Neural crest cell (in vitro differentiated cells): ENCODE results near the gene SORBS1. TPM values are rescaled to one million over a fixed set of nuclear protein-coding genes. Genes with fewer than 3 reads are reported as not detected.

Source experiments
- DNase-seq: peaks from one replicate; pipeline ENCODE4 v3.0.0; 2021; ENCODE audit warnings: low read depth, mixed read lengths, low spot score
- H3K27ac Mint-ChIP-seq: one replicate; pipeline ENCODE4 v1.8.0; 2021; ENCODE audit warnings: mild to moderate bottlenecking, mixed read lengths; ENCODE audit not compliant: unreplicated experiment
- H3K27me3 Mint-ChIP-seq: 2 replicates; pipeline ENCODE4 v1.8.0; 2021; ENCODE audit warnings: low read depth, mild to moderate bottlenecking, mixed read lengths
- H3K36me3 Mint-ChIP-seq: 2 replicates; pipeline ENCODE4 v1.8.0; 2021; ENCODE audit warnings: low read depth, mild to moderate bottlenecking, mixed read lengths
- H3K4me1 Mint-ChIP-seq: 2 replicates; pipeline ENCODE4 v1.8.0; 2021; ENCODE audit warnings: mixed read lengths
- H3K4me3 Mint-ChIP-seq: one replicate; pipeline ENCODE4 v1.8.0; 2021; ENCODE audit warnings: mild to moderate bottlenecking, mixed read lengths
- H3K9me3 Mint-ChIP-seq: 2 replicates; pipeline ENCODE4 v1.8.0; 2021; ENCODE audit warnings: mixed read lengths
- CTCF ChIP-seq: fragments of 200-600 bp; sonication (generic); conservative IDR thresholded peaks from 2 replicates; pipeline ENCODE4 v1.5.0; 2021; ENCODE audit warnings: antibody characterized with exemption, mild to moderate bottlenecking
- total RNA-seq: library from RNA; stranded (reverse); gene quantifications from 2 replicates; pipeline ENCODE4 v1.2.1, GENCODE V29; 2021

The SORBS1 gene
- total RNA-seq, 1 donor from 2014 or later: 15.3 TPM

GRCh38 chr10:95399183-95399582 is 162.0 kb downstream of the SORBS1 start:
- no peaks in the 10 kb centered on the region for H3K9me3 Mint-ChIP-seq
- peaks cover 8% of the 10 kb centered on the region for H3K36me3 Mint-ChIP-seq
- TF ChIP-seq CTCF: no peak
- H3K27me3 Mint-ChIP-seq: no peaks in the 10 kb centered on the region
- no peak overlapping the region for H3K4me3 Mint-ChIP-seq
- H3K4me1 Mint-ChIP-seq: peaks cover 13% of the 10 kb centered on the region
- H3K27ac Mint-ChIP-seq: no peak overlapping the region
- DNase-seq: no peak

GRCh38 chr10:95397747-95398146 is 163.4 kb downstream of the SORBS1 start:
- no peak for TF ChIP-seq CTCF
- Mint-ChIP-seq H3K27ac (no peak overlapping the region), H3K9me3 (no peaks in the 10 kb centered on the region), H3K36me3 (peaks cover 8% of the 10 kb centered on the region), H3K4me3 (no peak overlapping the region), H3K4me1 (peaks cover 7% of the 10 kb centered on the region), H3K27me3 (no peaks in the 10 kb centered on the region)
- DNase-seq: no peak

- Mint-ChIP-seq H3K4me1 (peaks cover 18% of the 10 kb centered on the region), H3K4me3 (no peak overlapping the region), H3K27me3 (no peaks in the 10 kb centered on the region), H3K9me3 (no peaks in the 10 kb centered on the region), H3K36me3 (peaks cover 8% of the 10 kb centered on the region), H3K27ac (no peak overlapping the region)
- no peak for TF ChIP-seq CTCF
- DNase-seq: no peak
Observed at GRCh38 chr10:95395947-95396449, 165.2 kb downstream of the SORBS1 start.

GRCh38 chr10:95394161-95394880 is 166.8 kb downstream of the SORBS1 start:
- TF ChIP-seq CTCF: no peak
- no peaks in the 10 kb centered on the region for H3K9me3 Mint-ChIP-seq
- no peak overlapping the region for H3K27ac Mint-ChIP-seq
- H3K36me3 Mint-ChIP-seq: peaks cover 2% of the 10 kb centered on the region
- H3K4me3 Mint-ChIP-seq: no peak overlapping the region
- DNase-seq: no peak
- no peaks in the 10 kb centered on the region for H3K27me3 Mint-ChIP-seq
- H3K4me1 Mint-ChIP-seq: peaks cover 21% of the 10 kb centered on the region

- no peak overlapping the region for H3K27ac Mint-ChIP-seq
- H3K4me1 Mint-ChIP-seq: peaks cover 31% of the 10 kb centered on the region
- no peaks in the 10 kb centered on the region for H3K27me3 Mint-ChIP-seq
- no peak for TF ChIP-seq CTCF
- H3K36me3 Mint-ChIP-seq: peaks cover 2% of the 10 kb centered on the region
- H3K4me3 Mint-ChIP-seq: no peak overlapping the region
- no peak for DNase-seq
- H3K9me3 Mint-ChIP-seq: no peaks in the 10 kb centered on the region
Observed at GRCh38 chr10:95392681-95393164, 168.4 kb downstream of the SORBS1 start.
